DMS153 treated with DMSO at 0.1 percent for 48 hours (cell line): ENCODE results near the gene ZXDC.

Experiments used
- DNase-seq: peaks from one replicate; lab custom pipeline; 2025; ENCODE audit not compliant: unreplicated experiment; lab: John Stamatoyannopoulos, UW

ZXDC gene

DNA sequence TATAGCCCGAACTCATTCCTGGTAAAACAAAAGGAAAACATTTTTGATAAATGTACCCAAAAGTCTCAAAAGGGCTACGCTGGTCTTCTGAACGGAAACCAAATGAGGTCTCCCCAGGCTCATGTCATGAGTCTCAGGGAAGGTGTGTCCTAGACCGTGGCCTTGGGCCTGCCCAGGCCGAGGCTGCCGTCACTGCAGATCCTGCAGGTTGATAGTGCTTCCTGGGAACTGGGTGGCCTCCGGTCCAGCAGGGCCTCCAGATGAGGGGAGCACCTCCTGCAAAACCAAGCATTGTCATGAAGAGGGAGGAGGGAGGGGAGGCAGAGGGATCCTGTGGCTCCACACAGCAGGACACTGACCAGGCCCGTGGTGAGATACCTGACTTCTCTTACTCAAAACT, 37.5 kb downstream of the ZXDC start:
- DNase-seq, result no peak

DNA sequence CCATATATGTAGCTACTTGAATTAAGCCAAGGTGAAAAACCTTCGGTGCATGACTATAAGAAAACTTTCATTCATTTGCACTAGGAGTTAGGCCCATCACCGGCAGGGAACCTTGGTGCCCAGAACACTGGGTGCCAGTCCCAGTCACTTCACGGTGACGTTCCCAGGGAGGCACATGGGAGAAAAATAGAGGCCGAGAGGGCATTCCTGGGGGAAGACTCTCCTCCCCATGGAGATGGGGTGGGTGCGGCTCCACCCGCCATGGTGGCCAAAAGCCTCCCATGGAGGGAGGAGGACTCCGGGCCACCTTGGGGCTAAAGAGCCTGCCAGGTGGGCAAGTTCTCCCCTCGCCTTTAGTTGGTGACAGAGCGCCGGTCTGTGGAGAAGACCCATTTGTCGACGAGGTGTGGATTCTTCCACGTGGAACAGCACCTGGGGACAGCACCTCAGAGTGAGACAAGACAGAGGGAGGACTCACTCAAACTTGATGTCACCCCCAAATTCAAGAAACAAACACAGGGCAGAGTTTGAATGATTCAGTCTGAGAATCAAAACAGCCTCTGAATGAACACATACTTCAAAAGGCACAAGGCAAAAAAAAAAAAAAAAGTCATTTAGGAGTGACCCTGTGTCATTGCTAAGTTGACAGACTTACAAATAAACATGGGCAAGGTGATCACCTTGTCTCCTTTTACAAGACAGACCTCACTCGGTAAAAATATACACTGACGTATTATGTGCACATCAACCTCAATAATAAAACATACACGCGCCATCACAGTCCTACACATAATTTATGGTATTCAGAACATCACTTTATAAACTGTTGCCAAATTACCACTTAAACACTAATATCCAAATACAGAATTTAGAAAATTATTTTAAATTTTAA, 38.6 kb downstream of the ZXDC start:
- no peak for DNase-seq

GRCh38 chr3:126435456-126436315, 40.0 kb downstream of the ZXDC start:
- no peak for DNase-seq

GRCh38 chr3:126434931-126435411, 40.7 kb downstream of the ZXDC start:
- no peak for DNase-seq

- DNase-seq, result no peak
These were observed 41.5 kb downstream of the ZXDC start for GRCh38 chr3:126434264-126434590.

- no peak for DNase-seq
These were observed 42.0 kb downstream of the ZXDC start for GRCh38 chr3:126433496-126434263.

DNA sequence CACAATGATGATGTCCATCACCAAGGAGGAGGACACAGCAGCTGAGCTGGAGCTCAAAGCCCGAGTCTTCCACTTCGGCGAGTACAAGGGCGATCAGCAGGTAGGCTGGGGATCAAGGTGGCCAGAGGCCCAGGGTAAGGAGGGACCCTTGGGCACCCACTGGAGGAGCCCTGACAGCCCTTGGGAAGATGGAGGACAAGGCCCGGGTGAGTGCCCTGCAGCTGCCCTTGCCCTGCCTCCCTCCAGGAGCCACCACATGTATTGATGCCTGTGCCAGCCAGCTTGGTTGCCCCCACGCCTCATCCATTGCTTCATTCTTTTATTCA, 42.6 kb downstream of the ZXDC start:
- no peak for DNase-seq

DNA sequence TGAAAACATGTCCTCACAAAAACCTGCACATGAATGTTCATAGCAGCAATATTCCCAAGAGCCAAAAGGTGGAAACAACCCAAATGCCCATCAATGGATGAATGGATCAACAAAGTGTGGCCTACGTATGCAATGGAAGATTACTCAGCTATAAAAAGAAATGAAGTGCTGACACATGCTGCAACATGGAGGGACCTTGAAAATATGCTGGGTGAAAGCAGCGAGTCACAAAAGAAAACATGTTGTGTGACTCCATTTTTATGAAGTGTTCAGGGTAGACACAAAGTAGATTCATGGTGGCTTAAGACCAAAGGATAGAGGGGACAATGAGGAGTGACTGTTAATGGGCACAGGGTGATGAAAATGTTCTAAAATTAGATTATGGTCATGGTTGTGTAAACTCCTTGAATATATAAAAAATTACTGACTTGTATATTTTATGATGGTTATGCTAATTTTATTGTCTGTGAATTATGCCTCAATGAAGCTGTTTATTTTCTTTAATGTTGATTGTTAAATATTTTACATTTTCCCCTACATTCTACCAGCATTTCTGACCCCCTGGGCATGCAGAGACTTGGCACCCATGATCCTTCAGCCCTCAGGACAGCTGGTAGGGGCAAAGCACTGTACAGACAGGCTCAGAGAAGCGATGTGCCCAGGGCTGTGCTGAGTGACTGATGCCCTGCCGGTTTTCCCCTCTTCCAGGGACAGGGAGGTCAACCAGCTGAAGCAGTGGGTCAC, 43.2 kb downstream of the ZXDC start:
- no peak for DNase-seq

- no peak for DNase-seq
These were observed 44.6 kb downstream of the ZXDC start for GRCh38 chr3:126431103-126431534.

DNA sequence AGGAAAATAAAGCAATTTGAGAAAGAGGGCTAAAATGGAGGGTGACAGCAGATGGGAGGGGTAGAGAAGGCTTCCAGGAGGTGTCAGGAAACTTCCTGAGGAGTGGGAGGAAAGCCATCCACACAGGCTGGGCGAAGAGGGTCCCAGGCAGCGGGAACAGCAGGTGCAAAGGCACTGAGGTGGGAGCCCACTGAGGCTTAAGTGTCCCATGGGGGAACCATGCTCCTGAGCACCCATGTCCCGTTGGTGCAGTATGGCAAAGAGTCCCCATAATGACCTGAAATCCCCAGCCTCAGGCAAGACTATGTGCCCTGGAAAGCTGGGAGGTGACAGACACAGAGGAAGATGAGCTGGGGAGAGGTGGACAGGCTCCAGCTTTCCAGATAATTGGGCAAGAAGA, 50.9 kb downstream of the ZXDC start:
- no peak for DNase-seq

- no peak for DNase-seq
These were observed 51.5 kb downstream of the ZXDC start for GRCh38 chr3:126424039-126424717.

DNA sequence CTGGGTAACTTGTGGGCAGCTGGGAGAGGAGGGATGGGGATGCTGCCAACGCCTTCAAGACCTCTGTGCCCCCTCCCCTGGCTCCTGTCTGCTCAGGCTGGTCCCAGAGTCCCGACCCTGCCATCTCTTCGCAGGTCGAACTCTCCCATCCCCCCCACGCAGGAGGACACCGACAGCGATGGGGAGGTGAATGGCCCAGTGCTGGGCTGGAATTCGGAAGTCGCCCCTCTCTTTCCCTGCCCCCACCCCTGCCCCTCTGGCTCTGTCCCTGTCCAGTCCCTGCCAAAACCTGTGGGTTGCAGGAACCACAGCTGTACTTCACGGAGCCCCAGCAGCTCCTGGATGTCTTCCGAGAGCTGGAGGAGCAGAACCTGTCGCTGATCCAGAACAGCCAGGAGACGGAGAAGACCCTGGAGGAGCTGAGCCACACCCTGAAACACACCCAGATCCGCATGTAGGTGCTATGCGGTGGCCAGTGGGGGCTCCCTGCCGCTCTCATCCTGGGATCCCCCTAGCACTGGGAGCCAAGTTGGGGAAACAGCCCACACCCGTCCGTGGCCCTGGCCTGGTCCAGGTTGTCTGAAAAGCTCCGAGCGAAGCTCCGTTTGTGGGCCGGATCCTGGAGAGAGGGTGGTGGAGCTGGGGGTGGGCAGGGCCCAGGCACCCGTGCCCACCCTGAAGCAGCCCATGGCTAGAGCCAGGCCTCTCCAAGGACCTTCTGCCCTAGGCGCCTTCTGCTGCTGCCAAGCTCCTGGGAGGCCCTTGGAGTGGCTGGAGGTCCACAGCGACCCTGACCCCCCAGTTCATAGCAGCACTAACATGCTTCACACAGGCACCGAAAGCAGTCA, 52.3 kb downstream of the ZXDC start:
- no peak for DNase-seq

DNA sequence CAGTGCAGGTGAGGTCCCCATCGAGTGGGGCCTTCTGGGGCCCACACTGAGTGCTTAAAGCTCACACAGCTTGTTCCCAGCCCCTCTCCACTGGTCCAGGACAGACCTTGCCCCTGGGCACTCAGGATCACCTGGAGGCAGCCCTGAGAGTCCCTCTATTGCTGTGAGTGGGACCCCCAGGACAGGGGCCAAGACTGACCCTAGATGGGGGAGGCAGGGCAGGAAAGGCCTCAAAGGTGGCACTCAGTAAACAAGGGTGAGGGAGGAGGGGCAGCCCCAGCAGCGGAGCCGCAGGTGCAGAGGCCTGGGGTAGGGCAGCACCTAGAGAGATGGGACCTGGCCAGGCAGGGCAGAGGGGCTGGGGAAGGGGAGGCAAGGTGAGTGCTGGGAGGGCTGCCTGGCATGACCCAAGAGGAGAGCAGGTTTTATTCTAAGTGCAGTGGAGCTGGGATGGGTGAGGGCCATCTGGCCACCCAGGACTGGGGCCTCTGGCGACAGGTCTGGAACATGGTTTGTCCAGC, 53.1 kb downstream of the ZXDC start:
- DNase-seq, result no peak

- DNase-seq, result no peak
These were observed 53.6 kb downstream of the ZXDC start for GRCh38 chr3:126422121-126422520.

DNA sequence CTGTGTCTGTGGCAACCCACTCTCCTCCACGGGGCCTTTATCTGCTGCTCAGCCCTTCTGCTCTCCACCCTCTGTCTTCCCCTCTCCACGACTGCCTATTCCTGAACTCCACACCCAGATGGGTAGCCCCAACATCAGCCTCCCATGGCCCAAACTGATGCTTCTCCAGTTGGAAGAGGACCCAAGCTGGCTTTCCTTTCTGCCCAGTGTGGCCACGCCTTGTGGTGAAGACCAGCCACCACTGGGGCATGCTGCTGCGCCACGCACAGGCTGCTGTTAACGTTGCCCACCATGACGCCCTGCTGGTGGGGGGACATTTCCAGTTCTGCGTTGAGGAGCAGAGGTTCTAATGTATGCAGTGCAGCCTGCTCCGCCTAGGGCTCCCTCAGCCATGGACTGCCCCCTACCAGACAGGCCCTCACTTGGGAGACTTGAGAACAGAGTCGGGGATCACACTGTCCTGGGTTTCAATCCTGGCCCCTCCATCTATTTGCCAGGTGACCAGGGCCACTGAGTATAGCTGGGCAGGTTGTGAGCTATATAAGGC, 54.0 kb downstream of the ZXDC start:
- DNase-seq, result no peak

DNA sequence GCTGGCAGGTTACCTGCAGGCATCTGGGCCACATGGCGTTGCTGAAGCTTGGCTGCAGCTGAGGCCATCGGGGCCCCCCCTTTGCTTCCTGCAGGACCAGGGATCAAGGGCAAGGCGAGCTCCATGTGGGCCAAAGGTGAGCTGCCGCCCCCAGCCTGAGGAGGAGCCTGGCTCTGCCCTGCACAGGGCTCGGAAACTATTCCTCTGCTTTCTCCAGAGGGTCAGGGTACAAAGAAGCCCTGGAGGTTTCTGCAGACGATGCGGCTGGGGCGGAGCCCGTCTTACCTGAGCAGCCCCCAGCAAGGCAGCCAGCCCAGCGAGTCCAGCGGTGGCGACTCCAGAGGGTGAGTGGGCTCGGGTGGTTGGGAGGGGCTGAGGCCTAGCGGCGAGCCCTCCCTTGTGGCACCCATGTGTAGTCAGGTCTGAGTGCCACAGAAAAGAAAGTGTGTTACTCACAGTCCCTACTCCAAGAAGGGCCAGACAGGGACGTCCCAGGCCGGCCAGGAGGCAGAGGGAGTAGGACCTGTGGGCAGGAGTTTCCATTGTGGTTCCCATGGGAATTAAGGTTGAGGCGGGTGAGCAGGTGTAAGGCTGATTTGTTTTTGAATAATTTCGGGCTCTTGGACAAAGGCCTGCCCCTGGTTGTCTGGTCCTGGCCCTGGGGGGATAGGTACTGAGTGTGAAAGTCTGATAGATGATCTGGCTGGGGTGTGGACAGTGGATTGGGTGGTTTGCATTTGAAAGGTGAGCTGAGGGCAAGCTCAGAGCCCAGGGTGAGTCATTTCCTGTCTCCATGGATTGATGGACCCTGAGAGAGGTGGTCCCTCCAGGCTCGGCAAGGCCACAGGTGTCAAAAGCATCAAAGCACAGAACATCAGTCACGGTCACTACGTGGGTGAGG, 55.6 kb downstream of the ZXDC start:
- DNase-seq, result no peak

GRCh38 chr3:126419151-126419703, 56.5 kb downstream of the ZXDC start:
- no peak for DNase-seq
